GM12872 (cell line): Measurements from ENCODE around the gene SPC24.

ENCODE experiments used
- TF ChIP-seq, protein P1 (sequence below): IDR thresholded peaks from 3 replicates; pipeline ENCODE4 v1.5.1; 2011; ENCODE audit warnings: low read depth, mild to moderate bottlenecking, low read length, moderate library complexity; ENCODE audit not compliant: insufficient read depth

SPC24 gene

DNA sequence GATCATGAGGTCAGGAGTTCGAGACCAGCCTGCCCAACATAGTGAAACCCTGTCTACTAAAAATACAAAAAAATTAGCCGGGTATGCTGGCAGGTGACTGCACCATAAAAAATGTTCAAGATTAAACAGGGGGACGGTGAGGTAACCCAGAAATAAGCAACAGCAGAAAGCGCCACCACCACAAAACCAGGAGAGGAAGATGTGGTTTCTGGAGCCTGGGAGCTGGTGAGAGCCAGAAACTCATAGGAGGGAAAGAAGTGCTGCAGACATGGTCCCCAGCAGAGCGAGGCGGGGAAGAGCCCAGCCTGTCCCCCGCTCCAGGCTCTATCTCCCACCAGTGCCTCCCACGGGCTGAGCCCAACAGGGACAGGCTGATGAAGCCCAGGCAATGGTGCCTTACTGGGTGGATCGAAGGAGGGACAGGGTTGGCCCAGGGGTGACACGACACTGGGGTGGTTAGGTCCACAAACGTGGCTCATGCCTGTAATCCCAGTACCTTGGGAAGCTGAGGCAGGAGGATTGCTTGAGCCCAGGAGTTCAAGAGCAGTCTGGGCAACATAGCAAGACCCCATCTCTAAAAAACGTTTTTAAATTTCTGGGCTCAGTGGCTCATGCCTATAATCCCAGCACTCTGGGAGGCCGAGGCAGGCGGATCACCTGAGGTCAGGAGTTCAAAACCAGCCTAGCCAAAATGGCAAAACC, 19.0 kb downstream of the SPC24 start:
- TF ChIP-seq, protein P1, sequence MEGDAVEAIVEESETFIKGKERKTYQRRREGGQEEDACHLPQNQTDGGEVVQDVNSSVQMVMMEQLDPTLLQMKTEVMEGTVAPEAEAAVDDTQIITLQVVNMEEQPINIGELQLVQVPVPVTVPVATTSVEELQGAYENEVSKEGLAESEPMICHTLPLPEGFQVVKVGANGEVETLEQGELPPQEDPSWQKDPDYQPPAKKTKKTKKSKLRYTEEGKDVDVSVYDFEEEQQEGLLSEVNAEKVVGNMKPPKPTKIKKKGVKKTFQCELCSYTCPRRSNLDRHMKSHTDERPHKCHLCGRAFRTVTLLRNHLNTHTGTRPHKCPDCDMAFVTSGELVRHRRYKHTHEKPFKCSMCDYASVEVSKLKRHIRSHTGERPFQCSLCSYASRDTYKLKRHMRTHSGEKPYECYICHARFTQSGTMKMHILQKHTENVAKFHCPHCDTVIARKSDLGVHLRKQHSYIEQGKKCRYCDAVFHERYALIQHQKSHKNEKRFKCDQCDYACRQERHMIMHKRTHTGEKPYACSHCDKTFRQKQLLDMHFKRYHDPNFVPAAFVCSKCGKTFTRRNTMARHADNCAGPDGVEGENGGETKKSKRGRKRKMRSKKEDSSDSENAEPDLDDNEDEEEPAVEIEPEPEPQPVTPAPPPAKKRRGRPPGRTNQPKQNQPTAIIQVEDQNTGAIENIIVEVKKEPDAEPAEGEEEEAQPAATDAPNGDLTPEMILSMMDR = no peak

DNA sequence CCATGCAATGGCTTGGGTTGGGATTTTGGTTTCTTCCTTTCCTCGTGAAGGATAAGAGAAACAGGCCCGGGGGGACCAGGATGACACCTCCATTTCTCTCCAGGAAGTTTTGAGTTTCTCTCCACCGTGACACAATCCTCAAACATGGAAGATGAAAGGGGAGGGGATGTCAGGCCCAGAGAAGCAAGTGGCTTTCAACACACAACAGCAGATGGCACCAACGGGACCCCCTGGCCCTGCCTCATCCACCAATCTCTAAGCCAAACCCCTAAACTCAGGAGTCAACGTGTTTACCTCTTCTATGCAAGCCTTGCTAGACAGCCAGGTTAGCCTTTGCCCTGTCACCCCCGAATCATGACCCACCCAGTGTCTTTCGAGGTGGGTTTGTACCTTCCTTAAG, 24.1 kb downstream of the SPC24 start:
- TF ChIP-seq, protein P1 = no peak

DNA sequence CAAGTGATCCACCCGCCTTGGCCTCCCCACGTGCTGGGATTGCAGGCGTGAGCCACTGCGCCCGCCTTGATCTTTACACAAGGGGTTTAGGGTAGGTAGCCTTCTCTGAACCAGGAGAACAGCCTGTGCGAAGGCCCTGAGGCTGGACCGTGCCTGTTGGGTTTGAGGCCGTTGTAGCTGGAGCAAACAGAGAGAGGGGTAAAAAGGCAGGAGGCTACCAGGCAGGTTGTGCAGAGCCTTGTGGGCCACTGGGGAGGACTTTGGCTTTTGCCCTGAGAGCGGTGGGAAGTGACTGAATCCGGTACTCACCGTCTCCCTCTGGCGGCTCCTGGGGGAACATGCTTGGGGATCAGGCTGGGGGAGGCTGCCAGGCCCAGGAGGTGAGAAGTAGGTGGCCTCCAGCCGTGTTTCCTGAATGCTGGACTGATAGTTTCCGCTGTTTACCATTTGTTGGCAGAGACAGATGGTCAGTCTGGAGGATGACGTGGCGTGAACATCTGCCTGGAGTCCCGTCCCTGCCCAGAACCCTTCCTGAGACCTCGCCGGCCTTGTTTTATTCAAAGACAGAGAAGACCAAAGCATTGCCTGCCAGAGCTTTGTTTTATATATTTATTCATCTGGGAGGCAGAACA, 24.6 kb downstream of the SPC24 start:
- TF ChIP-seq, protein P1 = peak; percentile 98

DNA sequence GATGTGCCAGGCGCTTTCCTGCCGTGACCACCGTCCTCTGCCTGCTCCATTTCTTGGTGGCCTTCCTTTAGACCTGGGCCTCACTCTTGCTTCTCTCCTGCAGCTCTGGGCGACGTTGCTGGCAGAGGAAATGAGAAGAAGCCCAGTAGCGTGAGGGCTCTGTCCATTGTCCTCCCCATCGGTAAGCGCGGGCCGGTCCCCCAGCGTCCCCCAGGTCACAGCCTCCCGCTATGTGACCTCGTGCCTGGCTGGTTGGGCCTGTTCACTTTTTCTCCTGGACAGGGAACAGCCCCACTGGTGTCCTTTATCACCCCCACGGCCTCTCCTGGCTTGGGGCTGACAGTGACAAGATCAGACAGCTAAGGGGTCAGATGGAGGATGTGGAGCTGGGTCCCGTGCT, 27.7 kb downstream of the SPC24 start:
- TF ChIP-seq, protein P1 = no peak

DNA sequence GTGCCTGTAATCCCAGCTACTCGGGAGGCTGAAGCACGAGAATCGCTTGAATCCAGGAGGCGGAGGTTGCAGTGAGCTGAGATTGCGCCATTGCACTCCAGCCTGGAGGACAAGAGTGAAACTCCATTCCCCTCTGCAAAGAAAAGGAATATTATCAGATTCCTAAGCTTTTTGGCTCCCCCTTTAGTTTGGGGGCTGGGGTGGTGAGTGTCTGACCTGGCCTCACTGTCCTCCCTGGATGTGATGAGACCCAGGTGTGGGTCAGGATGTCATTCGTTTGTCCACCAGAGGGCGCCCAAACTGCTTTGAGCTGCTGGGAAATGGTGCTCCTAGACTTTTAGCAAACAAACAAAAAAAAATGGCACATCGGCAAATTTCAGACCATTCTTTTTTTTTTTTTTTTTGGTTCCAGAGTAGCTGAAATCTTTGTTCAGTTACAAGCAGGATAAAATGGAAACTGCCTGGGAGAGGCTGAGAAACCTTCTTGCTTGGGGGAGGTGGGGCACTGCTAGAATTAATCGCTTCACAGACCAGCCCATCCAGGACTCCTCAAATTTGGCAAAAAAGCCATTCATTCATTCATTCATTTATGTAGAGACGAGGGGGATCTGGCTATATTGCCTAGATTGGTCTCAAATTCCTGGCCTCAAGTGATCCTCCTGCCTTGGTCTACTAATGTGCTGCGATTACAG, 29.4 kb downstream of the SPC24 start:
- TF ChIP-seq, protein P1 = peak; percentile 84

DNA sequence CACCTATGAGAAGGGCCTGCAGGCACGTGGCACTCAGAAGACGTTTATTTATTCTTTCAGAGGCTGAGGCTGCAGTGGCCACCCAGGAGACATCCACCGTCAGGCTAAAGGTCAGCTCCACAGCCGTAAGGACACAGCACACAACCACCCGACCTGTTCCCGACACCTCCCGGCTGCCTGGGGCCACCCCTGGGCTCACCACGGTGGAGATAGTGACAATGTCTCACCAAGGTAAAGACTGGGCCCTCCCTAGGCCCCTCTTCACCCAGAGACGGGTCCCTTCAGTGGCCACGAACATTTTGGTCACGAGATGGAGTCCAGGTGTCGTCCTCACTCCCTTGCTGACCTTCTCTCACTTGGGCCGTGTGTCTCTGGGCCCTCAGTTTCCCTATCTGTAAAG, 32.5 kb downstream of the SPC24 start:
- TF ChIP-seq, protein P1 = no peak

DNA sequence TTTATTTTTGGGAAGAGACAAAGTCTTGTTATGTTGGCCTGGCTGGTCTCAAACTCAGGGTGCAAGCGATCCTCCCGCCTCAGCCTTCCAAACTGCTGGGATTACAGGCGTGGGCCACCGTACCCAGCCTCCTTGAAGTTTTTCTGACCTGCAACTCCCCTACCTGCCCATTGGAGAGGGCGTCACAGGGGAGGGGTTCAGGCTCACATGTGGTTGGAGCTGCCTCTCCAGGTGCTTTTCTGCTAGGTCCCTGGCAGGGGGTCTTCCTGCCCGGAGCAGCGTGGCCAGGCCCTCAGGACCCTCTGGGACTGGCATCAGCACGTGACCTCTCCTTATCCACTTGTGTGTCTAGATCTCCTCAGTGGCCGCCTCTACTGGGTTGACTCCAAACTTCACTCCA, 39.1 kb downstream of the SPC24 start:
- TF ChIP-seq, protein P1 = no peak
